ENCODE data around the gene ISM1.

GRCh38 chr20:13286607-13287006, 65.5 kb downstream of the ISM1 start:
- no peak for TF ChIP-seq POLR2AphosphoS5 (IDR thresholded peaks at IDR 0.05; ENCODE audit: low read depth, low read length)
- no peak for TF ChIP-seq POLR2A (IDR thresholded peaks at IDR 0.05; ENCODE audit: low read depth, low read length)

Measured in GM12892 (cell line).